HTERT RPE-1 (cell line): Measurements from ENCODE around the gene ELN.
"Not testable (repeated sequence)": the region's sequence is repeated elsewhere in the genome, so short reads cannot be mapped to it uniquely, and the experiment has no call there.

Source experiments
- in situ Hi-C: fragments of 300-500 bp; cut with MboI; formaldehyde crosslinking; loops from 4 replicates; pipeline ENCODE4 v1.14.3; 2020; ENCODE audit warnings: low sequenced_read_pairs

The ELN gene

GRCh38 chr7:74000489-74001149 is 27.4 kb upstream of the ELN start:
- in situ Hi-C loops: no loop called here

- in situ Hi-C loops: no loop called here
These were observed 26.9 kb upstream of the ELN start for GRCh38 chr7:74001150-74001494.

GRCh38 chr7:74002474-74003017 is 25.4 kb upstream of the ELN start:
- in situ Hi-C loops: no loop called here

- in situ Hi-C loops: no loop called here
These were observed 24.4 kb upstream of the ELN start for GRCh38 chr7:74003621-74004020.

- in situ Hi-C loops: no loop called here
These were observed 21.9 kb upstream of the ELN start for GRCh38 chr7:74006032-74006431.

- in situ Hi-C loops: no loop called here
These were observed 21.3 kb upstream of the ELN start for GRCh38 chr7:74006451-74007241.

- in situ Hi-C loops: no loop called here
These were observed 20.8 kb upstream of the ELN start for GRCh38 chr7:74007242-74007567.

- in situ Hi-C loops: no loop called here
These were observed 19.3 kb upstream of the ELN start for GRCh38 chr7:74008687-74009086.

GRCh38 chr7:74009719-74010118 is 18.3 kb upstream of the ELN start:
- in situ Hi-C loops: no loop called here

- in situ Hi-C loops: no loop called here
These were observed 17.6 kb upstream of the ELN start for GRCh38 chr7:74010407-74010806.

- in situ Hi-C loops: not testable (repeated sequence)
These were observed 16.6 kb upstream of the ELN start for GRCh38 chr7:74011421-74011820.

GRCh38 chr7:74012842-74013249 is 15.1 kb upstream of the ELN start:
- in situ Hi-C loops: no loop called here

- in situ Hi-C loops: no loop called here
These were observed 14.3 kb upstream of the ELN start for GRCh38 chr7:74013539-74014272.

GRCh38 chr7:74014931-74015330 is 13.0 kb upstream of the ELN start:
- in situ Hi-C loops: no loop called here

GRCh38 chr7:74015670-74016069 is 12.3 kb upstream of the ELN start:
- in situ Hi-C loops: no loop called here

GRCh38 chr7:74017125-74017524 is 10.8 kb upstream of the ELN start:
- in situ Hi-C loops: no loop called here

- in situ Hi-C loops: no loop called here
These were observed 9.6 kb upstream of the ELN start for GRCh38 chr7:74018246-74018895.

- in situ Hi-C loops: no loop called here
These were observed 8.8 kb upstream of the ELN start for GRCh38 chr7:74019149-74019548.

- in situ Hi-C loops: no loop called here
These were observed 7.6 kb upstream of the ELN start for GRCh38 chr7:74020390-74020789.

GRCh38 chr7:74021546-74022320 is 6.2 kb upstream of the ELN start:
- in situ Hi-C loops: no loop called here

GRCh38 chr7:74022507-74022906 is 5.5 kb upstream of the ELN start:
- in situ Hi-C loops: no loop called here
